ENCODE results near the gene GJD3. TPM values are rescaled to one million over a fixed set of nuclear protein-coding genes. Genes with fewer than 3 reads are reported as not detected.

The GJD3 gene
- total and polyA plus RNA-seq, 2 donors (not counting 3 experiments of a cell fraction or from before 2014, with no cell fraction given): 0.10 to 0.40 TPM

GRCh38 chr17:40374821-40375498 lies 10.4 kb upstream of the GJD3 start:
- Histone ChIP-seq H3K4me3 (replicated peaks in 1 of 3; ENCODE audit: insufficient read depth in 1 of 3, low read depth in 1 of 3, low read length in 3 of 3) (no peak overlapping the region), H3K9me1 (replicated peaks; ENCODE audit: control insufficient read depth, extremely low read depth, insufficient read depth, low read length) (no peaks in the 10 kb centered on the region), H3K27ac (ENCODE audit: insufficient read depth, low read depth, low read length) (no peak overlapping the region), H3K27me3 (ENCODE audit: control insufficient read depth in 2 of 2, insufficient read depth in 2 of 2, low read length in 2 of 2) (no peaks in the 10 kb centered on the region), H3K4me1 (ENCODE audit: control insufficient read depth, extremely low read depth, insufficient read depth, low read length) (no peaks in the 10 kb centered on the region), H4K20me1 (replicated peaks; ENCODE audit: control insufficient read depth, extremely low read depth, insufficient read depth, low read length) (no peaks in the 10 kb centered on the region), H3K36me3 (ENCODE audit: control insufficient read depth in 2 of 2, extremely low read depth in 1 of 2, insufficient read depth in 2 of 2, low read length in 2 of 2) (no peaks in the 10 kb centered on the region), H3K4me2 (ENCODE audit: insufficient read depth, low read length) (no peak overlapping the region), H3K9me3 (replicated peaks; ENCODE audit: control insufficient read depth, insufficient read depth, low read length) (no peaks in the 10 kb centered on the region), H2AFZ (ENCODE audit: low read depth, low read length) (no peak overlapping the region), H3K79me2 (ENCODE audit: control insufficient read depth, insufficient read depth, low read length) (no peaks in the 10 kb centered on the region), H3K9ac (replicated peaks; ENCODE audit: extremely low read depth, insufficient read depth, low read length) (no peak overlapping the region)
- TF ChIP-seq EZH2 (IDR thresholded peaks at IDR 0.05; ENCODE audit: borderline replicate concordance, low read depth, low read length, severe bottlenecking): no peak
- no peak for TF ChIP-seq MYC (IDR thresholded peaks at IDR 0.05; ENCODE audit: low read depth, low read length)
- no peak for TF ChIP-seq POLR2AphosphoS5 (IDR thresholded peaks at IDR 0.05; ENCODE audit: insufficient read depth, low read depth, low read length)
- no peak for TF ChIP-seq FOS (IDR thresholded peaks at IDR 0.05; ENCODE audit: borderline replicate concordance, insufficient read depth, low read length)
- no peak for TF ChIP-seq MAX (IDR thresholded peaks at IDR 0.05; ENCODE audit: insufficient read depth, insufficient read length)
- no peak for TF ChIP-seq POLR2A (IDR thresholded peaks at IDR 0.05; ENCODE audit: low read depth, low read length)
- no peak for TF ChIP-seq CTCF (IDR thresholded peaks at IDR 0.05; ENCODE audit: extremely low read depth in 1 of 2, insufficient read depth in 1 of 2, low read depth in 1 of 2, low read length in 2 of 2)
- no peak for TF ChIP-seq GATA2 (IDR thresholded peaks at IDR 0.05; ENCODE audit: insufficient read depth, insufficient read length, low read depth, low read length)
- no peak for TF ChIP-seq JUN (IDR thresholded peaks at IDR 0.05; ENCODE audit: borderline replicate concordance, insufficient read depth, insufficient read length, low read depth)
- intact Hi-C loops (cut with micrococcal nuclease) (no loop called here), dilution Hi-C loops (cut with MboI; ENCODE audit: extremely low pct_ligation_motif_present, low sequenced_read_pairs) (no loop called here)
- DNase-seq (ENCODE audit: low read depth, low spot score) (no peak), FAIRE-seq (no peak)
- no TSS peak for BruUV-seq (replicated peaks)
- ChIA-PET POLR2A (no interaction called here), CTCF (interaction anchor here (0.8 to 1.1 kb wide), 2 partner anchors 12 to 158 kb away, joined by 3 to 5 read pairs; no protein-coding TSS in a partner anchor)

Measured in endothelial cell of umbilical vein (primary cell).